ENCODE measurements around the gene ARHGAP45. TPM values are rescaled to one million over a fixed set of nuclear protein-coding genes. Genes with fewer than 3 reads are reported as not detected.

Gene ARHGAP45
- total RNA-seq, 1 experiment from 2014 or later: 126 TPM

GRCh38 chr19:1035998-1036621 lies 30.9 kb upstream of the ARHGAP45 start:
- in situ Hi-C loops (cut with HindIII; ENCODE audit: low sequenced_read_pairs): no loop called here
- no peak for DNase-seq (ENCODE audit: low spot score)

- in situ Hi-C loops (cut with HindIII; ENCODE audit: low sequenced_read_pairs): no loop called here
- no peak for DNase-seq (ENCODE audit: low spot score)
These were observed 29.3 kb upstream of the ARHGAP45 start for GRCh38 chr19:1037621-1038064.

DNA sequence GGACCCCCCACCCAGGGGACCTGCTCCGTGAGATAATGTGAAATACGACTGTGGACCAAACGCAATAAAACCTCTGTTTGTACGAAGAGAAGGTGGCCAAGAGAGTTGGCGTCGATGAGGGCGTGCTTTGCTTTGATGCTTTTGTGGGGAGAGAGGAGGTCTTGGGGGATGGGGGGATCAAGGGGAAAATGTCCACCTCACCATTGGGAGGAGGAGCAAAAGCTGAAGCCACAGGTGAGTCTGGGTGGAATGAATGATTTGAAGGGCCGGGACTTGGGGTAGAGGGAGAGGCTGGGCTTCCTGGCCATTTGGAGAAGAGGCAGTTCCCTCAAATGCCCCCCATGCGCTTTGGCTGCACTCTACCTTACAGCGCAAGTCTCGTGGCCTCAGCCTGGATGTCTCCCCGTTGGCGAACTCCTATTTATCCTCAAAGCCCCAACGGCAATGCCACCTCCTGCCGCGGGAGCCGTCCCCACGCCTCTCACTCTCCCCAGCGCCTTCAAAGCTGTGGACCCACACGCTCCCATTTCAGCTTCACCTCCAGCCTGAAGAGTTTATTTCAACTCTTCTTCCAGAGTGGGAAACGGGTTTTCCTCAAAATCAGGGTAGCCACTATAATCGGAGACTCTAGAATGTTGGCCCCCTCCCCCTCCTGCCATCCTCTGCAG lies 27.9 kb upstream of the ARHGAP45 start:
- in situ Hi-C loops (cut with HindIII; ENCODE audit: low sequenced_read_pairs): no loop called here
- DNase-seq (ENCODE audit: low spot score): no peak

GRCh38 chr19:1039646-1040475 lies 27.1 kb upstream of the ARHGAP45 start, which contains the start of gene ABCA7:
Gene ABCA7 (plus strand): TSS chr19:1040107. CDS start chr19:1041362, 1,255 bp downstream.
- in situ Hi-C loops (cut with HindIII; ENCODE audit: low sequenced_read_pairs): no loop called here

DNA sequence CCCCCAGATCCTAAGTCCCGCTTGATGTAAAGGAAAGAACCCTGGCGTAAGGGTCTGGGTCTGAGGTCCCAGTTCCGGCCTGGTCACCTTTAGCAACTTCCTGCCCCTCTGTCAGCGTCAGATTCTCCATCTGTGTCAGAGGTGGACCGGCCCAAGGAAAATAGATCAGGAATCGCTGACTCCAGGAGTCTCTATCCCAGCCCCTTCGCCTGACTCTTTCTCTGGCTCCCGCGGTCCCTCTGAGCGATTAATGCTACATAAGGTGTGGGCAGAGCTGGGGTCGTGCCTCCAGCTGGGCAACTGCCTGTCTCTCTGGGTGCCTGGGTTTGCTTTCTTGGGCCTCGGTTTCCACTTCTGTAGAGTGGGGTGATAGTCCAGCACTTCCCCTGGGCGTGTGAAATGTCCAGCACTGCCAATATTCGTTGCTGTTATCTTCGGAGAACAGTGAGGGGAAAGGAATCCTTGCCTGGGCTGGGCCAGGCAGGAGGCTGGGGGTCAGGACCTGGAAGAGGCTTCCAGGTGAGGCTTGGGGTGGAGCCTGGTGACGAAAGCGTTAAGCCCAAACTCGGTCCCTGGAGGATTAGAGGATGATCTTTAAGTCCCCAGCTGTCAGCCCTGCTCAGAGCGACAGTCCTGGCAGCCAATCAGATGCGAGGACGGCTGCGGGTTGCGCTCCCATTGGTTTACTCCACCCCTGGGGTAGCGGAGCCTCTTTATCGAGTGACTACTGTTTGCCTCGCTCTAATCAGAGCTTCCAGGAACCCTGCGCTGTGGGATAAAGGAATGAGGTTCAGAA lies 26.3 kb upstream of the ARHGAP45 start:
- peak; percentile 95 for DNase-seq (ENCODE audit: low spot score)
- in situ Hi-C loops (cut with HindIII; ENCODE audit: low sequenced_read_pairs): no loop called here

More at GRCh38 chr19:1039646-1040475, 27.1 kb upstream of the ARHGAP45 start, which contains the start of gene ABCA7:
- DNase-seq (ENCODE audit: low spot score): peak; percentile 97

DNA sequence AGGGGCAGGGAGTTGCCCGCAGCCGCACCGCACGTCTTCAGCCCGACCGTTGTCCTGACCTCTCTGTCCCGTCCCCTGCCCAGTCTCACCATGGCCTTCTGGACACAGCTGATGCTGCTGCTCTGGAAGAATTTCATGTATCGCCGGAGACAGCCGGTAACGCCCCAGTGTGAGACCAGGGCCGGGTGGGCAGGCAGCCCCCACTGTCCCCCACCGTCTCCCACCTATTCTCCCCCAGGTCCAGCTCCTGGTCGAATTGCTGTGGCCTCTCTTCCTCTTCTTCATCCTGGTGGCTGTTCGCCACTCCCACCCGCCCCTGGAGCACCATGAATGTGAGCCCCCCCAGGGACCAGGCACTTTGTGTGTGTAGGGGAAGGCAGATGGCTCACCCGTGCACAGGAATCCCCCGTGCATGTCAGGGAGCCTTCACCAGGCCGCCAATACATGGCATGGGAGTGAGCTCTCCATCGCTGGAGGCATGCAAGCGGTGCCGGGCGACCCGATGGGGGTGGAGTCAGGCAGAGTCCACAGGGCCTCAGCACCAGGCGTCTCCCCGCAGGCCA lies 25.6 kb upstream of the ARHGAP45 start:
- no peak for DNase-seq (ENCODE audit: low spot score)
- in situ Hi-C loops (cut with HindIII; ENCODE audit: low sequenced_read_pairs): no loop called here

- no peak for DNase-seq (ENCODE audit: low spot score)
- in situ Hi-C loops (cut with HindIII; ENCODE audit: low sequenced_read_pairs): no loop called here
These were observed 24.9 kb upstream of the ARHGAP45 start for GRCh38 chr19:1041835-1042685.

- DNase-seq (ENCODE audit: low spot score): peak; percentile 19
These were observed 24.1 kb upstream of the ARHGAP45 start for GRCh38 chr19:1042689-1043511.

GRCh38 chr19:1045247-1045603 lies 21.7 kb upstream of the ARHGAP45 start:
- DNase-seq (ENCODE audit: low spot score): peak; percentile 33
- in situ Hi-C loops (cut with HindIII; ENCODE audit: low sequenced_read_pairs): no loop called here

More at GRCh38 chr19:1042689-1043511, 24.1 kb upstream of the ARHGAP45 start:
- in situ Hi-C loops (cut with HindIII; ENCODE audit: low sequenced_read_pairs): no loop called here

DNA sequence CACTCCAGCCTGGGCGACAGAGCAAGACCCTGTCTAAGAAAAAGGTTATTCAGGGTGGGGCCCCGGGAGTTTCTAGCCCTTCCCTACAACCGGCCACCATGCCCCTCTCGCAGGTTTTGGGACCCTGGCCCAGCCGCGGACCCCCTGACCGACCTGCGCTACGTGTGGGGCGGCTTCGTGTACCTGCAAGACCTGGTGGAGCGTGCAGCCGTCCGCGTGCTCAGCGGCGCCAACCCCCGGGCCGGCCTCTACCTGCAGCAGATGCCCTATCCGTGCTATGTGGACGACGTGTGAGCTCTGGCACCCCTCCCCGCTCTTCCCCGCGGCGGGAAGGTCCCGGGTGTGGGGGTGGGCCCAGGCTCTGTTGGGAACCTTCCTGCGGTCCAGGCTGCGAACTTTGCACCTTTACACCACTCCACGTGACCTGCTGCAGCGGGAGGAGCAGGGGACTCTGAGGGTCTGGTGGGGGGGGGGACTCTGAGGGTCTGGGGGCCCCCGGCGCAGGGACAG lies 20.8 kb upstream of the ARHGAP45 start:
- no peak for DNase-seq (ENCODE audit: low spot score)
- in situ Hi-C loops (cut with HindIII; ENCODE audit: low sequenced_read_pairs): no loop called here

DNA sequence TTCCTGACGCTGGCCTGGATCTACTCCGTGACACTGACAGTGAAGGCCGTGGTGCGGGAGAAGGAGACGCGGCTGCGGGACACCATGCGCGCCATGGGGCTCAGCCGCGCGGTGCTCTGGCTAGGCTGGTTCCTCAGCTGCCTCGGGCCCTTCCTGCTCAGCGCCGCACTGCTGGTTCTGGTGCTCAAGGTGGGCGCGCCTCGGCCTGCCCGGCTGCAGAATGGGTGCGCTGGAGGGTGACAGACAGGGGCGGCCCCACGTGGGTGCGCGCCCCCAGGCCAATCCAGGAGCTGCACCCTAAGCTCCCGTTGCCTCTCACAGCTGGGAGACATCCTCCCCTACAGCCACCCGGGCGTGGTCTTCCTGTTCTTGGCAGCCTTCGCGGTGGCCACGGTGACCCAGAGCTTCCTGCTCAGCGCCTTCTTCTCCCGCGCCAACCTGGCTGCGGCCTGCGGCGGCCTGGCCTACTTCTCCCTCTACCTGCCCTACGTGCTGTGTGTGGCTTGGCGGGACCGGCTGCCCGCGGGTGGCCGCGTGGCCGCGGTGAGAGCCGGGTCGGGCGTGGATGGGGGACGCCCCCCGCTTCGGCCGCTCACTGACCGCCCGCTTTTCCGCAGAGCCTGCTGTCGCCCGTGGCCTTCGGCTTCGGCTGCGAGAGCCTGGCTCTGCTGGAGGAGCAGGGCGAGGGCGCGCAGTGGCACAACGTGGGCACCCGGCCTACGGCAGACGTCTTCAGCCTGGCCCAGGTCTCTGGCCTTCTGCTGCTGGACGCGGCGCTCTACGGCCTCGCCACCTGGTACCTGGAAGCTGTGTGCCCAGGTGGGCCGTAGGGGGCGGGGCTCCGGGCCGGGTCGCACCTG lies 19.9 kb upstream of the ARHGAP45 start:
- DNase-seq (ENCODE audit: low spot score): no peak
- in situ Hi-C loops (cut with HindIII; ENCODE audit: low sequenced_read_pairs): no loop called here

DNA sequence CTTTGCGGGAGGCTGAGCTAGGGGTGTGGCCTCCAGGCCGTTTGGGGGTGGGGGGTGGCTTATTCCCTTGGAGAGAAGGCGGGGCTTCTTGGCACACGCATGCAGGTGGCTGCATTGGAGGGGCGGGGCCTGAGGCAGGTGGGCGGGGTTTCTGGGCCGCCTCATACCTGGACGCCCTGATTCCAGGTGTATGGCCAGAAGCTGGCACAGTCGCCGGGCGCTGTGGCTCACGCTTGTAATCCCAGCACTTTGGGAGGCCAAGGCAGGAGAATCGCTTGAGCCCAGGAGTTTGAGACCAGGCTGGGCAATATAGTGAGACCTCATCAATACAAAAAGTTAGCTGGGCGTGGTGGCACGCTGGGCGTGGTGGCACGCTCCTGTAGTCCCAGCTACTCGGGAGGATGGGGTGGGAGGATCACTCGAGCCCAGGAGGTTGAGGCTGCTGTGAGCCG lies 19.2 kb upstream of the ARHGAP45 start:
- in situ Hi-C loops (cut with HindIII; ENCODE audit: low sequenced_read_pairs): no loop called here

DNA sequence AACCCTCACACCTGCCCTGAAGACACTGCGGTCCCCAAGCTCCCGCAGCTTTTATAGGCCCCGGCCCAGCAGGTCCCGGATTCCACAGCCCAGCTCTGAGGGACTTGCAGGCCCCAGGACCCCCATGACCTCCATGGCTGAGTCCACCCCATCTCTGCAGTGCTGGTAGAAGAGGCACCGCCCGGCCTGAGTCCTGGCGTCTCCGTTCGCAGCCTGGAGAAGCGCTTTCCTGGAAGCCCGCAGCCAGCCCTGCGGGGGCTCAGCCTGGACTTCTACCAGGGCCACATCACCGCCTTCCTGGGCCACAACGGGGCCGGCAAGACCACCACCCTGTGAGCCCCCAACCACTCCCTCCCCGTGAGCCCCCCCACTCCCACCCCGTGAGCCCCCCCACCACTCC lies 17.9 kb upstream of the ARHGAP45 start:
- in situ Hi-C loops (cut with HindIII; ENCODE audit: low sequenced_read_pairs): no loop called here
- no peak for DNase-seq (ENCODE audit: low spot score)

More for the DNA sequence above, 19.2 kb upstream of the ARHGAP45 start:
- DNase-seq (ENCODE audit: low spot score): no peak

DNA sequence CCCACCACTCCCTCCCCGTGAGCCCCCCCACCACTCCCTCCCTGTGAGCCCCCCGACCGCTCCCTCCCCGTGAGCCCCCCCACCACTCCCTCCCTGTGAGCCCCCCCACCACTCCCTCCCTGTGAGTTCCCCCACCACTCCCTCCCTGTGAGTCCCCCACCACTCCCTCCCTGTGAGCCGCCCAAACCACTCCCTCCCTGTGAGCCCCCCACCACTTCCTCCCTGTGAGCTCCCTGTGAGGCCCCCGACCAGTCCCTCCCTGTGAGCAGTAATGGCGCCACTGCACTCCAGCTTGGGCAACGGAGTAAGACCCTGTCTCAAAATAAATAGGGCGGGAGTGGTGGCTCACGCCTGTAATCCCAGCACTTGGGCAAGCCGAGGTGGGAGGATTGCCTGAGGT lies 17.2 kb upstream of the ARHGAP45 start:
- DNase-seq (ENCODE audit: low spot score): no peak
- in situ Hi-C loops (cut with HindIII; ENCODE audit: low sequenced_read_pairs): no loop called here

- DNase-seq (ENCODE audit: low spot score): no peak
- in situ Hi-C loops (cut with HindIII; ENCODE audit: low sequenced_read_pairs): no loop called here
These were observed 15.8 kb upstream of the ARHGAP45 start for GRCh38 chr19:1050989-1051788.

Measured in G401 (cell line).